Mesenchymal stem cell (in vitro differentiated cells and primary cell): Measurements from ENCODE around the gene ZNF740.

ENCODE experiments used
- DNase-seq: peaks from one replicate; pipeline ENCODE4 v3.0.0-alpha.2; 2013
- H2AFZ ChIP-seq: one replicate; pipeline ENCODE4 v1.6.1; 2013; ENCODE audit warnings: low read depth, mild to moderate bottlenecking, control low read depth, inconsistent platforms, low read length, moderate library complexity
- H2AK5ac ChIP-seq: 2 replicates; pipeline ENCODE4 v1.6.1; 2013; ENCODE audit warnings: low read length, moderate library complexity, mild to moderate bottlenecking, inconsistent platforms; ENCODE audit not compliant: severe bottlenecking
- H2BK120ac ChIP-seq: one replicate; pipeline ENCODE4 v1.6.1; 2013; ENCODE audit warnings: low read depth, mild to moderate bottlenecking, inconsistent platforms, low read length, moderate library complexity
- H2BK12ac ChIP-seq, 2 experiments: one replicate each; pipeline ENCODE4 v1.6.1; 2013; ENCODE audit warnings: inconsistent platforms in 2 of 2, low read length in 2 of 2, mild to moderate bottlenecking in 2 of 2, moderate library complexity in 2 of 2, control low read depth in 1 of 2
- H2BK15ac ChIP-seq: one replicate; pipeline ENCODE4 v1.6.1; 2013; ENCODE audit warnings: mild to moderate bottlenecking, low read depth, inconsistent platforms; ENCODE audit not compliant: poor library complexity, severe bottlenecking
- H2BK5ac ChIP-seq: 2 replicates; pipeline ENCODE4 v1.6.1; 2013; ENCODE audit warnings: low read depth, mild to moderate bottlenecking, low read length, control low read depth, inconsistent platforms; ENCODE audit not compliant: poor library complexity, severe bottlenecking
- H3K14ac ChIP-seq, 2 experiments: one replicate each; pipeline ENCODE4 v1.6.1; 2013; ENCODE audit warnings: inconsistent platforms in 2 of 2, low read length in 2 of 2, control low read depth in 1 of 2, mild to moderate bottlenecking in 1 of 2, moderate library complexity in 1 of 2
- H3K18ac ChIP-seq, 2 experiments: one replicate each; pipeline ENCODE4 v1.6.1; 2013; ENCODE audit warnings: inconsistent platforms in 2 of 2, low read length in 2 of 2, control low read depth in 1 of 2, low read depth in 1 of 2, mild to moderate bottlenecking in 1 of 2
- H3K23ac ChIP-seq, 2 experiments: one replicate each; pipeline ENCODE4 v1.6.1; 2013; ENCODE audit warnings: inconsistent platforms in 2 of 2, low read length in 2 of 2, mild to moderate bottlenecking in 2 of 2, moderate library complexity in 2 of 2, control low read depth in 1 of 2
- H3K27ac ChIP-seq: 2 replicates; pipeline ENCODE4 v1.5.1; 2013; ENCODE audit warnings: mild to moderate bottlenecking, moderate library complexity, low read length, control low read depth, inconsistent platforms; ENCODE audit not compliant: poor library complexity, severe bottlenecking
- H3K27me3 ChIP-seq, 2 experiments: 2 replicates each; pipeline versions ENCODE4 v1.6.1 to v1.7.0; 2013; ENCODE audit warnings: low read length in 2 of 2, mild to moderate bottlenecking in 2 of 2, moderate library complexity in 2 of 2, control low read depth in 1 of 2, inconsistent platforms in 1 of 2; ENCODE audit not compliant: control insufficient read depth in 1 of 2, insufficient read depth in 1 of 2
- H3K36me3 ChIP-seq, 2 experiments: 2 replicates each; pipeline versions ENCODE4 v1.6.1 to v1.7.0; 2013; ENCODE audit warnings: low read length in 2 of 2, control low read depth in 1 of 2, inconsistent platforms in 1 of 2, low read depth in 1 of 2, mild to moderate bottlenecking in 1 of 2; ENCODE audit not compliant: insufficient read depth in 2 of 2, control insufficient read depth in 1 of 2
- H3K4ac ChIP-seq, 2 experiments: one replicate each; pipeline ENCODE4 v1.6.1; 2013; ENCODE audit warnings: inconsistent platforms in 2 of 2, low read length in 2 of 2, mild to moderate bottlenecking in 2 of 2, moderate library complexity in 2 of 2, control low read depth in 1 of 2, low read depth in 1 of 2
- H3K4me1 ChIP-seq: 2 replicates; pipeline ENCODE4 v1.6.1; 2013; ENCODE audit warnings: low read depth, low read length, control low read depth; ENCODE audit not compliant: control insufficient read depth, insufficient read depth
- H3K4me2 ChIP-seq: 2 replicates; pipeline ENCODE4 v1.6.1; 2013; ENCODE audit warnings: low read length, mild to moderate bottlenecking, inconsistent platforms; ENCODE audit not compliant: poor library complexity, severe bottlenecking
- H3K4me3 ChIP-seq, 2 experiments: 2 replicates each; pipeline versions ENCODE4 v1.5.1 to v1.7.0; 2013; ENCODE audit warnings: low read length in 2 of 2, mild to moderate bottlenecking in 2 of 2, control low read depth in 1 of 2, low read depth in 1 of 2; ENCODE audit not compliant: insufficient read depth in 1 of 2
- H3K79me1 ChIP-seq: replicated peaks from 2 replicates; pipeline ENCODE4 v1.6.1; 2013; ENCODE audit warnings: mild to moderate bottlenecking, control low read depth, low read length, inconsistent platforms; ENCODE audit not compliant: poor library complexity, severe bottlenecking
- H3K9ac ChIP-seq: 2 replicates; pipeline ENCODE4 v1.7.0; 2013; ENCODE audit warnings: mild to moderate bottlenecking, low read length, moderate library complexity
- H3K9me3 ChIP-seq: 2 replicates; pipeline ENCODE4 v1.7.0; 2013; ENCODE audit warnings: mild to moderate bottlenecking, low read length; ENCODE audit not compliant: control insufficient read depth
- H4K8ac ChIP-seq: one replicate; pipeline ENCODE4 v1.6.1; 2013; ENCODE audit warnings: inconsistent platforms, mild to moderate bottlenecking, low read length, moderate library complexity
- H4K91ac ChIP-seq: one replicate; pipeline ENCODE4 v1.6.1; 2013; ENCODE audit warnings: mild to moderate bottlenecking, low read length, inconsistent platforms
- WGBS: methylation state at CpG from one replicate; pipeline ENCODE4 v1.1.7; 2013; ENCODE audit warnings: mixed read lengths; 5-methylcytosine and 5-hydroxymethylcytosine counted together

The ZNF740 gene

GRCh38 chr12:53152390-53152789, 28.1 kb upstream of the ZNF740 start:
- no peak overlapping the region for H3K23ac ChIP-seq
- H3K27ac ChIP-seq, result no peak overlapping the region
- H4K91ac ChIP-seq, result no peak overlapping the region
- H2AFZ ChIP-seq, result no peak overlapping the region
- H3K9me3 ChIP-seq, result no peaks in the 10 kb centered on the region
- H3K9ac ChIP-seq, result no peak overlapping the region
- DNase-seq, result no peak
- no peak overlapping the region for H3K18ac ChIP-seq
- no peak overlapping the region for H2BK5ac ChIP-seq
- no peaks in the 10 kb centered on the region for H3K79me1 ChIP-seq
- H2BK120ac ChIP-seq, result no peak overlapping the region
- no peak overlapping the region for H3K4me3 ChIP-seq
- no peak overlapping the region for H4K8ac ChIP-seq
- no peaks in the 10 kb centered on the region for H3K4me1 ChIP-seq
- H2BK15ac ChIP-seq, result no peak overlapping the region
- no peak overlapping the region for H2BK12ac ChIP-seq
- no peak overlapping the region for H3K4ac ChIP-seq
- H3K27me3 ChIP-seq, result no peaks in the 10 kb centered on the region
- peaks cover 0 to 4% of the 10 kb centered on the region in 2 experiments for H3K36me3 ChIP-seq
- H2AK5ac ChIP-seq, result no peak overlapping the region
- no peak overlapping the region for H3K14ac ChIP-seq
- no peak overlapping the region for H3K4me2 ChIP-seq

DNA sequence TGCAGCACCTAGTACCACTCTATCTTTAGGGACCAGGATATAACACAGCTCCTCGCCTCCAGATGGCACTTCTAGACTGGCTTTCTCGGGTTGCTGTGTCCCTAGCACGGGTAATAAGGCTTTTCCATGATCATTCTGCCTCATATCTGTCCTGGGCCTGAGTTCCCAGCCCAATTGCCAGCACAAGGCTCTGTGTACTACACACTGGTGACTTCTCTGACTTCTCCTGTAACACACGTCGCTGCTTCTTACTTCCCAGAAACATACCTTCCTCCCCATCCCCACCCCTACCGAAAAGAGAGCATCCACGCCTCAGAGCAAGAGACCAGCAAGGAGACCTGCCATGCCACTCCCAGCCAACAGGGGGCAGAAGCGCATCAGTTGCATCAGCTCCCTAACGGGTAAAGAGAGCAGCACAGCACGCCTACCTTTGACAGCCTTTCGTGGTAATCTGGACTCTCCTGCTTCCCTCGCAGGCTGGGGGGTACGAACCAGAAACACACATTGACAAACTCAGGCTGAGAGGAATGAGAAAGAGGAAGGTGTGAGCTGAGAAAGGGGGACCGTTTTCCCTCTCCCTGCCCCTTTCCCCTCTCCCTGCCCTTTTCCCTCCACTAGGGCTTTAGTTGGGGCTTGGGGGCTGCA, 21.2 kb upstream of the ZNF740 start:
- Histone ChIP-seq H3K4me1 (no peaks in the 10 kb centered on the region), H3K4me3 (no peak overlapping the region), H4K8ac (peak overlapping the region; percentile 41), H3K27ac (no peak overlapping the region), H2BK15ac (no peak overlapping the region), H2BK5ac (no peak overlapping the region), H3K36me3 (peaks cover 15 to 30% of the 10 kb centered on the region in 2 experiments), H2BK120ac (no peak overlapping the region), H2BK12ac (no peak overlapping the region), H3K14ac (no peak overlapping the region), H3K79me1 (no peaks in the 10 kb centered on the region), H3K9me3 (no peaks in the 10 kb centered on the region), H2AK5ac (no peak overlapping the region), H2AFZ (no peak overlapping the region), H3K27me3 (no peaks in the 10 kb centered on the region), H3K18ac (no peak overlapping the region), H3K4me2 (no peak overlapping the region), H3K9ac (peak overlapping the region; percentile 20), H4K91ac (no peak overlapping the region), H3K23ac (no peak overlapping the region), H3K4ac (peak overlapping the region in 1 of 2 experiments; percentile 21)
- peak; percentile 76 for DNase-seq
- 9% methylated on average over 13 of the region's 14 CpGs for WGBS

GRCh38 chr12:53160000-53160399, 20.5 kb upstream of the ZNF740 start:
- H3K9me3 ChIP-seq, result no peaks in the 10 kb centered on the region
- peaks cover 15 to 28% of the 10 kb centered on the region in 2 experiments for H3K36me3 ChIP-seq
- H2BK5ac ChIP-seq, result no peak overlapping the region
- no peak overlapping the region for H2AFZ ChIP-seq
- H3K18ac ChIP-seq, result no peak overlapping the region
- no peaks in the 10 kb centered on the region for H3K27me3 ChIP-seq
- no peak overlapping the region for H3K4ac ChIP-seq
- no peak overlapping the region for H2BK12ac ChIP-seq
- H3K4me1 ChIP-seq, result no peaks in the 10 kb centered on the region
- no peak overlapping the region for H2BK120ac ChIP-seq
- H2AK5ac ChIP-seq, result no peak overlapping the region
- H4K91ac ChIP-seq, result no peak overlapping the region
- no peak overlapping the region for H3K9ac ChIP-seq
- no peak overlapping the region for H3K4me2 ChIP-seq
- WGBS, result 88% methylated on average over 16 of the region's 16 CpGs
- no peak overlapping the region for H3K23ac ChIP-seq
- no peak overlapping the region for H3K14ac ChIP-seq
- no peak overlapping the region for H3K4me3 ChIP-seq
- H3K27ac ChIP-seq, result no peak overlapping the region
- H2BK15ac ChIP-seq, result no peak overlapping the region
- no peaks in the 10 kb centered on the region for H3K79me1 ChIP-seq
- DNase-seq, result no peak
- H4K8ac ChIP-seq, result no peak overlapping the region

DNA sequence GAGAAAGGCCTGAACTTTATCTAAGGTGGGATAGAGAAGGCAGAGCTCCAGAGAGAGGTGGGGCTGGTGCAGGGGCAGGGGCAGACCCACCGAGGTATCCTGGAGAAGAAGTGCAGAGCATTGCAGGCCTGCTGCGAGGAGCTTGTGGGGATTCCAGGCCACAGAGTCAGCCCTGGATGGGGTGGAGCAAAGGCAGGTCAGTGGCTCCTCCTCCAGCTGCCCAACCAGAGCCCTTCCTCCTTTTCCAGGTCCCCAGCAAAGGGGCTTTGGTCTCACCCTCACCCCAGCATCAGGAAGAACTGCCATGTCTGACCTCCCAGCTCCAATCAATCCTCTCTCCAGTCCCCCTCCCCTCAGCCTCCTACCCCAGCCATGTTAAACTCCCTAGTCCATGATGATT, 19.8 kb upstream of the ZNF740 start:
- Histone ChIP-seq H3K9ac (no peak overlapping the region), H4K8ac (no peak overlapping the region), H3K79me1 (no peaks in the 10 kb centered on the region), H3K36me3 (peaks cover 15 to 30% of the 10 kb centered on the region in 2 experiments), H4K91ac (no peak overlapping the region), H3K4me1 (no peaks in the 10 kb centered on the region), H3K27ac (no peak overlapping the region), H3K27me3 (no peaks in the 10 kb centered on the region), H3K4ac (no peak overlapping the region), H2AK5ac (no peak overlapping the region), H3K4me2 (no peak overlapping the region), H2BK15ac (peak overlapping the region; percentile 31), H3K23ac (no peak overlapping the region), H2BK5ac (no peak overlapping the region), H3K4me3 (no peak overlapping the region), H2AFZ (no peak overlapping the region), H2BK12ac (no peak overlapping the region), H3K18ac (no peak overlapping the region), H2BK120ac (no peak overlapping the region), H3K9me3 (no peaks in the 10 kb centered on the region), H3K14ac (no peak overlapping the region)
- 92% methylated on average over 2 of the region's 2 CpGs for WGBS
- no peak for DNase-seq
